MM.1S (cell line): ENCODE data around the gene PSMC3.

Source experiments
- DNase-seq: peaks from one replicate; pipeline ENCODE4 v3.0.0-alpha.2; 2015
- H2AFZ ChIP-seq: fragments of 300-600 bp; sonication (generic); 2 replicates; pipeline ENCODE4 v1.6.0; 2016; ENCODE audit warnings: antibody characterized with exemption, low read length
- H3F3A ChIP-seq: fragments of 300-600 bp; sonication (generic); 2 replicates; pipeline ENCODE4 v1.6.1; 2016; ENCODE audit warnings: mild to moderate bottlenecking, antibody characterized with exemption, low read length, moderate library complexity, mixed read lengths; ENCODE audit not compliant: insufficient read depth
- H3K27ac ChIP-seq: fragments of 300-600 bp; sonication (generic); 2 replicates; pipeline ENCODE4 v1.5.1; 2016; ENCODE audit warnings: mild to moderate bottlenecking, low read length
- H3K27me3 ChIP-seq: fragments of 300-600 bp; sonication (generic); replicated peaks from 2 replicates; pipeline ENCODE4 v1.6.0; 2016; ENCODE audit warnings: low read length; ENCODE audit not compliant: insufficient read depth
- H3K36me3 ChIP-seq: fragments of 300-600 bp; sonication (generic); replicated peaks from 2 replicates; pipeline ENCODE4 v1.6.1; 2016; ENCODE audit warnings: mild to moderate bottlenecking, low read length, mixed read lengths; ENCODE audit not compliant: insufficient read depth
- H3K4me1 ChIP-seq: fragments of 300-600 bp; sonication (generic); 2 replicates; pipeline ENCODE4 v1.6.1; 2016; ENCODE audit warnings: low read length, mixed read lengths
- H3K4me2 ChIP-seq: fragments of 300-600 bp; sonication (generic); 2 replicates; pipeline ENCODE4 v1.6.0; 2016; ENCODE audit warnings: low read depth, low read length
- H3K4me3 ChIP-seq: fragments of 300-600 bp; sonication (generic); 2 replicates; pipeline ENCODE4 v1.5.1; 2016; ENCODE audit warnings: low read length, mixed read lengths
- H3K79me2 ChIP-seq: fragments of 300-600 bp; sonication (generic); 2 replicates; pipeline ENCODE4 v1.6.1; 2016; ENCODE audit warnings: mixed run types, low read length, mixed read lengths
- H3K9ac ChIP-seq: fragments of 300-600 bp; sonication (generic); 2 replicates; pipeline ENCODE4 v1.6.1; 2016; ENCODE audit warnings: low read length, mixed read lengths
- H3K9me2 ChIP-seq: fragments of 300-600 bp; sonication (generic); replicated peaks from 2 replicates; pipeline ENCODE4 v1.6.1; 2016; ENCODE audit warnings: mild to moderate bottlenecking, low read length, mixed read lengths; ENCODE audit not compliant: insufficient read depth
- H3K9me3 ChIP-seq: fragments of 300-600 bp; sonication (generic); replicated peaks from 2 replicates; pipeline ENCODE4 v1.6.1; 2016; ENCODE audit warnings: mild to moderate bottlenecking, low read length, mixed read lengths; ENCODE audit not compliant: insufficient read depth
- H4K20me1 ChIP-seq: fragments of 300-600 bp; sonication (generic); 2 replicates; pipeline ENCODE4 v1.6.1; 2016; ENCODE audit warnings: mild to moderate bottlenecking, low read length, moderate library complexity, mixed read lengths; ENCODE audit not compliant: insufficient read depth
- EZH2 ChIP-seq: fragments of 300-600 bp; sonication (generic); optimal IDR thresholded peaks from 2 replicates; pipeline ENCODE3; 2017; ENCODE audit warnings: low read depth, mild to moderate bottlenecking, antibody characterized with exemption, low read length, mixed read lengths
- EZH2phosphoT487 ChIP-seq: fragments of 300-600 bp; sonication (generic); IDR thresholded peaks from 2 replicates; pipeline ENCODE4 v1.6.1; 2018; ENCODE audit warnings: antibody characterized with exemption, low read length
- TF ChIP-seq, protein P1 (sequence below): fragments of 300-600 bp; sonication (generic); IDR thresholded peaks from 2 replicates; pipeline ENCODE4 v1.5.1; 2016; ENCODE audit warnings: antibody characterized with exemption, low read length, mixed read lengths

Gene PSMC3

GRCh38 chr11:47393163-47394049, 32.8 kb downstream of the PSMC3 start:
- peak; percentile 52 for DNase-seq
- Histone ChIP-seq H3K27ac (peak overlapping the region; percentile 1; the same call in 1 of the 2 replicates), H3K4me3 (no peak overlapping the region), H3K4me2 (peak overlapping the region; percentile 34; the same call in 1 of the 2 replicates), H3K27me3 (no peaks in the 10 kb centered on the region), H2AFZ (peak overlapping the region; percentile 17; the same call in 1 of the 2 replicates), H3K9ac (no peak overlapping the region), H3K36me3 (no peaks in the 10 kb centered on the region), H3K9me2 (no peaks in the 10 kb centered on the region), H3K9me3 (no peaks in the 10 kb centered on the region), H3K79me2 (no peaks in the 10 kb centered on the region), H3K4me1 (peaks cover 31% of the 10 kb centered on the region), H3F3A (no peaks in the 10 kb centered on the region), H4K20me1 (no peaks in the 10 kb centered on the region)
- TF ChIP-seq EZH2 (no peak), EZH2phosphoT487 (no peak)
- TF ChIP-seq, protein P1, sequence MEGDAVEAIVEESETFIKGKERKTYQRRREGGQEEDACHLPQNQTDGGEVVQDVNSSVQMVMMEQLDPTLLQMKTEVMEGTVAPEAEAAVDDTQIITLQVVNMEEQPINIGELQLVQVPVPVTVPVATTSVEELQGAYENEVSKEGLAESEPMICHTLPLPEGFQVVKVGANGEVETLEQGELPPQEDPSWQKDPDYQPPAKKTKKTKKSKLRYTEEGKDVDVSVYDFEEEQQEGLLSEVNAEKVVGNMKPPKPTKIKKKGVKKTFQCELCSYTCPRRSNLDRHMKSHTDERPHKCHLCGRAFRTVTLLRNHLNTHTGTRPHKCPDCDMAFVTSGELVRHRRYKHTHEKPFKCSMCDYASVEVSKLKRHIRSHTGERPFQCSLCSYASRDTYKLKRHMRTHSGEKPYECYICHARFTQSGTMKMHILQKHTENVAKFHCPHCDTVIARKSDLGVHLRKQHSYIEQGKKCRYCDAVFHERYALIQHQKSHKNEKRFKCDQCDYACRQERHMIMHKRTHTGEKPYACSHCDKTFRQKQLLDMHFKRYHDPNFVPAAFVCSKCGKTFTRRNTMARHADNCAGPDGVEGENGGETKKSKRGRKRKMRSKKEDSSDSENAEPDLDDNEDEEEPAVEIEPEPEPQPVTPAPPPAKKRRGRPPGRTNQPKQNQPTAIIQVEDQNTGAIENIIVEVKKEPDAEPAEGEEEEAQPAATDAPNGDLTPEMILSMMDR: no peak

- Histone ChIP-seq H3K9me2 (no peaks in the 10 kb centered on the region), H3F3A (no peaks in the 10 kb centered on the region), H3K9me3 (no peaks in the 10 kb centered on the region), H3K4me2 (peak overlapping the region; percentile 34; the same call in 1 of the 2 replicates), H4K20me1 (no peaks in the 10 kb centered on the region), H3K9ac (no peak overlapping the region), H3K4me1 (peaks cover 31% of the 10 kb centered on the region), H3K79me2 (no peaks in the 10 kb centered on the region), H3K27ac (no peak overlapping the region), H3K4me3 (no peak overlapping the region), H2AFZ (no peak overlapping the region), H3K27me3 (no peaks in the 10 kb centered on the region), H3K36me3 (no peaks in the 10 kb centered on the region)
- TF ChIP-seq EZH2: no peak
- TF ChIP-seq EZH2phosphoT487: no peak
- TF ChIP-seq, protein P1: no peak
- DNase-seq: no peak
These were observed 33.6 kb downstream of the PSMC3 start for GRCh38 chr11:47392546-47393162.

- H3K27me3 ChIP-seq: no peaks in the 10 kb centered on the region
- no peaks in the 10 kb centered on the region for H3F3A ChIP-seq
- no peak overlapping the region for H3K4me2 ChIP-seq
- peaks cover 31% of the 10 kb centered on the region for H3K4me1 ChIP-seq
- no peak for DNase-seq
- H3K36me3 ChIP-seq: no peaks in the 10 kb centered on the region
- H3K9me2 ChIP-seq: no peaks in the 10 kb centered on the region
- H4K20me1 ChIP-seq: no peaks in the 10 kb centered on the region
- no peak overlapping the region for H3K9ac ChIP-seq
- H2AFZ ChIP-seq: no peak overlapping the region
- no peak overlapping the region for H3K4me3 ChIP-seq
- TF ChIP-seq, protein P1: no peak
- TF ChIP-seq EZH2: no peak
- TF ChIP-seq EZH2phosphoT487: no peak
- no peaks in the 10 kb centered on the region for H3K79me2 ChIP-seq
- H3K9me3 ChIP-seq: no peaks in the 10 kb centered on the region
- H3K27ac ChIP-seq: no peak overlapping the region
These were observed 34.4 kb downstream of the PSMC3 start for GRCh38 chr11:47391711-47392432.
